Mesenchymal stem cell (in vitro differentiated cells and primary cell): ENCODE measurements around the gene CLEC1B.
"Not testable (repeated sequence)": the region's sequence is repeated elsewhere in the genome, so short reads cannot be mapped to it uniquely, and the experiment has no call there.

ENCODE experiments used
- DNase-seq: peaks from one replicate; pipeline ENCODE4 v3.0.0-alpha.2; 2013
- H2AFZ ChIP-seq: one replicate; pipeline ENCODE4 v1.6.1; 2013; ENCODE audit warnings: low read depth, mild to moderate bottlenecking, control low read depth, inconsistent platforms, low read length, moderate library complexity
- H2AK5ac ChIP-seq: 2 replicates; pipeline ENCODE4 v1.6.1; 2013; ENCODE audit warnings: low read length, moderate library complexity, mild to moderate bottlenecking, inconsistent platforms; ENCODE audit not compliant: severe bottlenecking
- H2BK120ac ChIP-seq: one replicate; pipeline ENCODE4 v1.6.1; 2013; ENCODE audit warnings: low read depth, mild to moderate bottlenecking, inconsistent platforms, low read length, moderate library complexity
- H2BK12ac ChIP-seq, 2 experiments: one replicate each; pipeline ENCODE4 v1.6.1; 2013; ENCODE audit warnings: inconsistent platforms in 2 of 2, low read length in 2 of 2, mild to moderate bottlenecking in 2 of 2, moderate library complexity in 2 of 2, control low read depth in 1 of 2
- H2BK15ac ChIP-seq: one replicate; pipeline ENCODE4 v1.6.1; 2013; ENCODE audit warnings: mild to moderate bottlenecking, low read depth, inconsistent platforms; ENCODE audit not compliant: poor library complexity, severe bottlenecking
- H2BK5ac ChIP-seq: 2 replicates; pipeline ENCODE4 v1.6.1; 2013; ENCODE audit warnings: low read depth, mild to moderate bottlenecking, low read length, control low read depth, inconsistent platforms; ENCODE audit not compliant: poor library complexity, severe bottlenecking
- H3K14ac ChIP-seq, 2 experiments: one replicate each; pipeline ENCODE4 v1.6.1; 2013; ENCODE audit warnings: inconsistent platforms in 2 of 2, low read length in 2 of 2, control low read depth in 1 of 2, mild to moderate bottlenecking in 1 of 2, moderate library complexity in 1 of 2
- H3K18ac ChIP-seq, 2 experiments: one replicate each; pipeline ENCODE4 v1.6.1; 2013; ENCODE audit warnings: inconsistent platforms in 2 of 2, low read length in 2 of 2, control low read depth in 1 of 2, low read depth in 1 of 2, mild to moderate bottlenecking in 1 of 2
- H3K23ac ChIP-seq, 2 experiments: one replicate each; pipeline ENCODE4 v1.6.1; 2013; ENCODE audit warnings: inconsistent platforms in 2 of 2, low read length in 2 of 2, mild to moderate bottlenecking in 2 of 2, moderate library complexity in 2 of 2, control low read depth in 1 of 2
- H3K27ac ChIP-seq: 2 replicates; pipeline ENCODE4 v1.5.1; 2013; ENCODE audit warnings: mild to moderate bottlenecking, moderate library complexity, low read length, control low read depth, inconsistent platforms; ENCODE audit not compliant: poor library complexity, severe bottlenecking
- H3K27me3 ChIP-seq, 2 experiments: 2 replicates each; pipeline versions ENCODE4 v1.6.1 to v1.7.0; 2013; ENCODE audit warnings: low read length in 2 of 2, mild to moderate bottlenecking in 2 of 2, moderate library complexity in 2 of 2, control low read depth in 1 of 2, inconsistent platforms in 1 of 2; ENCODE audit not compliant: control insufficient read depth in 1 of 2, insufficient read depth in 1 of 2
- H3K36me3 ChIP-seq, 2 experiments: 2 replicates each; pipeline versions ENCODE4 v1.6.1 to v1.7.0; 2013; ENCODE audit warnings: low read length in 2 of 2, control low read depth in 1 of 2, inconsistent platforms in 1 of 2, low read depth in 1 of 2, mild to moderate bottlenecking in 1 of 2; ENCODE audit not compliant: insufficient read depth in 2 of 2, control insufficient read depth in 1 of 2
- H3K4ac ChIP-seq, 2 experiments: one replicate each; pipeline ENCODE4 v1.6.1; 2013; ENCODE audit warnings: inconsistent platforms in 2 of 2, low read length in 2 of 2, mild to moderate bottlenecking in 2 of 2, moderate library complexity in 2 of 2, control low read depth in 1 of 2, low read depth in 1 of 2
- H3K4me1 ChIP-seq: 2 replicates; pipeline ENCODE4 v1.6.1; 2013; ENCODE audit warnings: low read depth, low read length, control low read depth; ENCODE audit not compliant: control insufficient read depth, insufficient read depth
- H3K4me2 ChIP-seq: 2 replicates; pipeline ENCODE4 v1.6.1; 2013; ENCODE audit warnings: low read length, mild to moderate bottlenecking, inconsistent platforms; ENCODE audit not compliant: poor library complexity, severe bottlenecking
- H3K4me3 ChIP-seq, 2 experiments: 2 replicates each; pipeline versions ENCODE4 v1.5.1 to v1.7.0; 2013; ENCODE audit warnings: low read length in 2 of 2, mild to moderate bottlenecking in 2 of 2, control low read depth in 1 of 2, low read depth in 1 of 2; ENCODE audit not compliant: insufficient read depth in 1 of 2
- H3K79me1 ChIP-seq: replicated peaks from 2 replicates; pipeline ENCODE4 v1.6.1; 2013; ENCODE audit warnings: mild to moderate bottlenecking, control low read depth, low read length, inconsistent platforms; ENCODE audit not compliant: poor library complexity, severe bottlenecking
- H3K9ac ChIP-seq: 2 replicates; pipeline ENCODE4 v1.7.0; 2013; ENCODE audit warnings: mild to moderate bottlenecking, low read length, moderate library complexity
- H3K9me3 ChIP-seq: 2 replicates; pipeline ENCODE4 v1.7.0; 2013; ENCODE audit warnings: mild to moderate bottlenecking, low read length; ENCODE audit not compliant: control insufficient read depth
- H4K8ac ChIP-seq: one replicate; pipeline ENCODE4 v1.6.1; 2013; ENCODE audit warnings: inconsistent platforms, mild to moderate bottlenecking, low read length, moderate library complexity
- H4K91ac ChIP-seq: one replicate; pipeline ENCODE4 v1.6.1; 2013; ENCODE audit warnings: mild to moderate bottlenecking, low read length, inconsistent platforms
- WGBS: methylation state at CpG from one replicate; pipeline ENCODE4 v1.1.7; 2013; ENCODE audit warnings: mixed read lengths; 5-methylcytosine and 5-hydroxymethylcytosine counted together

Gene CLEC1B

GRCh38 chr12:9977916-9978315, 21.0 kb downstream of the CLEC1B start:
- no peak overlapping the region for H3K9ac ChIP-seq
- no peak overlapping the region for H4K8ac ChIP-seq
- H3K79me1 ChIP-seq: no peaks in the 10 kb centered on the region
- no peak overlapping the region for H2BK5ac ChIP-seq
- no peak overlapping the region for H2BK15ac ChIP-seq
- H3K4ac ChIP-seq: no peak overlapping the region
- no peak overlapping the region for H3K18ac ChIP-seq
- no peak overlapping the region for H3K4me3 ChIP-seq
- no peak overlapping the region for H3K23ac ChIP-seq
- H3K14ac ChIP-seq: no peak overlapping the region
- no peaks in the 10 kb centered on the region for H3K36me3 ChIP-seq
- no peak overlapping the region for H2AFZ ChIP-seq
- no peak for DNase-seq
- no peaks in the 10 kb centered on the region for H3K4me1 ChIP-seq
- no peak overlapping the region for H2AK5ac ChIP-seq
- H2BK12ac ChIP-seq: no peak overlapping the region
- H3K27ac ChIP-seq: no peak overlapping the region
- no peak overlapping the region for H3K4me2 ChIP-seq
- no peak overlapping the region for H4K91ac ChIP-seq
- H3K27me3 ChIP-seq: no peaks in the 10 kb centered on the region
- H3K9me3 ChIP-seq: no peaks in the 10 kb centered on the region
- no peak overlapping the region for H2BK120ac ChIP-seq

- WGBS: 40% methylated on average over 3 of the region's 5 CpGs
- not testable (repeated sequence) for H2BK12ac ChIP-seq, H4K8ac ChIP-seq, H3K36me3 ChIP-seq, H3K27me3 ChIP-seq, H2BK5ac ChIP-seq, H4K91ac ChIP-seq, H3K4ac ChIP-seq, H3K27ac ChIP-seq, H3K79me1 ChIP-seq, DNase-seq, H3K14ac ChIP-seq, H2AFZ ChIP-seq, H3K4me1 ChIP-seq, H2BK15ac ChIP-seq, H2BK120ac ChIP-seq, H3K9ac ChIP-seq, H2AK5ac ChIP-seq, H3K9me3 ChIP-seq, H3K18ac ChIP-seq, H3K4me3 ChIP-seq, H3K23ac ChIP-seq, H3K4me2 ChIP-seq
Observed at GRCh38 chr12:9976626-9977025, 22.3 kb downstream of the CLEC1B start.

- H3K27me3 ChIP-seq: no peaks in the 10 kb centered on the region
- H3K79me1 ChIP-seq: no peaks in the 10 kb centered on the region
- no peak overlapping the region for H3K18ac ChIP-seq
Observed at GRCh38 chr12:9975614-9976013, 23.3 kb downstream of the CLEC1B start.

GRCh38 chr12:9974731-9975130, 24.2 kb downstream of the CLEC1B start:
- not testable (repeated sequence) for H3K9ac ChIP-seq, H4K91ac ChIP-seq, H2AFZ ChIP-seq, H2BK12ac ChIP-seq, H3K4me1 ChIP-seq, H3K27me3 ChIP-seq, H3K79me1 ChIP-seq, H3K23ac ChIP-seq, H3K14ac ChIP-seq, H2BK5ac ChIP-seq, H3K4me3 ChIP-seq, DNase-seq, H2BK120ac ChIP-seq, H4K8ac ChIP-seq, H2BK15ac ChIP-seq, H3K36me3 ChIP-seq, H3K9me3 ChIP-seq, H3K27ac ChIP-seq, H3K4ac ChIP-seq, H3K18ac ChIP-seq, H3K4me2 ChIP-seq, H2AK5ac ChIP-seq
- 100% methylated on average over 2 of the region's 2 CpGs for WGBS

More at GRCh38 chr12:9975614-9976013, 23.3 kb downstream of the CLEC1B start:
- Histone ChIP-seq H3K4me2 (no peak overlapping the region), H3K27ac (no peak overlapping the region), H3K4me3 (no peak overlapping the region), H2AK5ac (no peak overlapping the region), H4K8ac (no peak overlapping the region), H3K9ac (no peak overlapping the region), H3K4me1 (no peaks in the 10 kb centered on the region), H3K36me3 (no peaks in the 10 kb centered on the region), H3K4ac (no peak overlapping the region), H3K14ac (no peak overlapping the region), H4K91ac (no peak overlapping the region), H2BK5ac (no peak overlapping the region), H2BK15ac (no peak overlapping the region), H2BK12ac (no peak overlapping the region), H2BK120ac (no peak overlapping the region), H3K9me3 (no peaks in the 10 kb centered on the region), H2AFZ (no peak overlapping the region), H3K23ac (no peak overlapping the region)
- no peak for DNase-seq
- WGBS: 88% methylated on average over 2 of the region's 2 CpGs
